ENCODE data around the gene ATP1A2.
A peak's percentile ranks its signal among the peaks of the same experiment; 100 is the strongest.

ATP1A2 gene

DNA sequence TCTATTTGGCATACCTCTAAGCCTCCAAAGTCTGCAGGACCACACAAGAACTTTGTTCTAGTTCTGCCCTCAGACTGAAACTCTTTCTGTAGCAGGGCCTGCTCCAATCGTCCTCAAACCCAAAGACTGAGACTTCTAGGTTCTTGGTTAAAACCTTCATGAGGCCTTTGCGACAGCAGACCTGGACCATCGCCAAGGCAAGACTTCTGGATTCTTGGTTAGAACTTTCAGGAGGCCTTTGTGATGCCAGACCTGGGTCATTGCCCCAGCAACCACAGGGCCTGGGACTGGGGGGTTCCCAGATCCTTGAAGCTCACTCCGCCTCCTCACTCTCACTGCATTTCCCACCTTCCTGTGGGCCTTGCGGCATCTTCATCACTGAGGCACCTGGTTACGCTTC, 35.7 kb downstream of the ATP1A2 start, which contains the start of gene ATP1A4:
TSS of gene ATP1A4 (plus strand) at position 301 of the 400 bp plus-strand sequence. CDS start 438 bp downstream, outside the sequence.
- no peak for DNase-seq

DNA sequence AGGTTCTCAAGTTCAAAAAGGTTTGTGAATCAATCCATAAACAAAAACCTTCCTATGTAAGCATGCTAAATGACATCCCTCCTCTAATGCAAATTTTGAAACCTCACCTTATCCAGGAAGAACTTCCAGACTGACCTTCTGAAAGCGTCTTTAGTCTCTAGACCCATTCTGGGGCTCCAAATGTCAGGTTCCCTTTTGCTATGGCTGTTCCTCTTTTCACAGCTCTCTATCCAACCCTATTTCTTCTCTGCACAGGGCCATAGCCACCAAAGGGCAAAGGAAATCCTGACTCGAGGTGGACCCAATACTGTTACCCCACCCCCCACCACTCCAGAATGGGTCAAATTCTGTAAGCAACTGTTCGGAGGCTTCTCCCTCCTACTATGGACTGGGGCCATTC, 39.2 kb downstream of the ATP1A2 start:
- no peak for DNase-seq

DNA sequence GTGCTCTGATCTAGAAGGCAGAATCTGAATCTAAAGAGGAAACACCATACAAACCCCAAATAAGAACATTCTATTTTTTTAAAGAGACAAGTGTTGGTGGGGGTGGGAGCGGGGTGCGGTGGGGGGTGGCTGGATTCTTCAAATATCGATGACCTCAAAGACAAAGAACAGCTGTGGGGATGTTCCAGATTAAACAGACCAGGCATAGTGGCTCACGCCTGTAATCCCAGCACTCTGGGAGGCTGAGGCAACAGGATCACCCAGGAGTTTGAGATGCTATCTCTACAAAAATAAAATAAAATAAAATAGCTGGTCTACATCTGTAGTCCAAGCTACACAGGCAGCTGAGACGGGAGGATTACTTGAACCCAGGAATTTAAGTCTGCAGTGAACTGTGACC, 40.8 kb downstream of the ATP1A2 start:
- no peak for DNase-seq

DNA sequence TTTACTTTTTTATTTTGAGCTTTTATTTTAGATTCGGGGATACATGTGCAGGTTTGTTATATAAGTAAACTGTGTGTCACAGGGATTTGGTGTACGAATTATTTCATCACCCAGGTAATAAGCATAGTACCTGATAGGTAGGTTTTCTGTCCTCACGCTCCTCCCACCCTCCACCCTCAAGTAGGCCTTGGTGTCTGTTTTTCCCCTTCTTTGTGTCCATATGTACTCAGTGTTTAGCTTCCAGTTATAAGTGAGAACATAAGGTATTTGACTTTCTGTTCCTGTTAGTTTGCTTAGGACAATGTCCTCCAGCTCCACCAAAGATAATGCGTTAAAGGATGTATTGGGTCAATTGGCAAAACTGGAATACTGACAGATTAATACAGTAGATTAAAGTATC, 41.6 kb downstream of the ATP1A2 start:
- no peak for DNase-seq

DNA sequence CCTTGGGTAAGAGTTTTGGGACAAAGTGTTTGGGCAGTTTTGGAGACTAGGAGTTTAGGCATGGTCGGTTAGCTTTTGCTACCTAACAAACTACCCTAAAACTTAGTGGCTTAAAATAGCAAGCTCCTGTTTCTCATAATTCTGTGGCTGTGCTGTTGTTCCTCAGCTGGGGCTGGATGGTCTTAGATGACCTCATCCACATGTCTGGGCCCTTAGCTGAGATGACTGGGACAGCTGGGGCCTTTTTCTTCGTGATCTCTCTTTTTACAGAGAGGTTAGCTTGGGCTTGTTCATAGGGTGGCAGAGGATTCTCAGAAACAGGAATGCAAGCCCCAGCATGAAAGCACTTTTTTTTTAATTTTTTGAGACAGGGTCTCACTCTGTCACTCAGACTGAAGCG, 42.5 kb downstream of the ATP1A2 start:
- no peak for DNase-seq

DNA sequence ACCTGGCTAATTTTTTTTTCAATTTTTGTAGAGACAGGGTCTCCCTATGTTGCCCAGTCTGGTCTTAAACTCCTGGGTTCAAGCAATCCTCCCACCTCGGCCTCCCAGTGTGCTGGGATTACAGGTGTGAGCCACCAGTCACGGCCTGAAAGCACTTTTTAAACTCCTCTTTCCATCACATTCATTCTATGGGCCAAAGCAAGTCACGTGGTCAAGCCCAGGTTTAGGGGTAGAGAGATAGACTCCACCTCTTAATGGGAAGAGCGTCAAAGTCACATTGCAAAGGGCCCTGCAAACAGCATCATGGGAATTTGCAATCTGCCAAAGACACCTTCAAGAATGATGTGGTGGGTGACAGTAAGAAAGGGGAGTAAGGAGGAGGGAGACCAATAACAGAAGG, 43.0 kb downstream of the ATP1A2 start:
- DNase-seq = no peak

DNA sequence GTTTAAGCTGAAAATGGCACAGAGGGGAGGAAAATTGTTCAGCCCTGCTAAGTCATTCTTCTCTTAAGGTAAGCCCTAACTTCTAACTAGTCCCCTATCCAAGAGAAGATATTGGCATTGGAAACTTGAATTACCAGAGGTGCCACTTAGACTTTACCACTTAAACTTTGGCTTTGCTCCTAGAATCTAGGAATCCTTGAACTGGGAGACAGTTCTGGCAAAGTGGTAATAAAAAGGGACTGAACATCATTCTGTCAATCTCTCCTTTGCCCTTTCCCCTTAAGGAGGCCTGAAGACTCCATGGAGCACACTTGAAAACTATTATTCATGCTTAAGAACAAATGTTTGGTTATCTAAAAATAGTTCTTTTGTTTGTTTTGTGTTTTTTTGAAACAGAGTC, 44.3 kb downstream of the ATP1A2 start:
- DNase-seq = no peak

DNA sequence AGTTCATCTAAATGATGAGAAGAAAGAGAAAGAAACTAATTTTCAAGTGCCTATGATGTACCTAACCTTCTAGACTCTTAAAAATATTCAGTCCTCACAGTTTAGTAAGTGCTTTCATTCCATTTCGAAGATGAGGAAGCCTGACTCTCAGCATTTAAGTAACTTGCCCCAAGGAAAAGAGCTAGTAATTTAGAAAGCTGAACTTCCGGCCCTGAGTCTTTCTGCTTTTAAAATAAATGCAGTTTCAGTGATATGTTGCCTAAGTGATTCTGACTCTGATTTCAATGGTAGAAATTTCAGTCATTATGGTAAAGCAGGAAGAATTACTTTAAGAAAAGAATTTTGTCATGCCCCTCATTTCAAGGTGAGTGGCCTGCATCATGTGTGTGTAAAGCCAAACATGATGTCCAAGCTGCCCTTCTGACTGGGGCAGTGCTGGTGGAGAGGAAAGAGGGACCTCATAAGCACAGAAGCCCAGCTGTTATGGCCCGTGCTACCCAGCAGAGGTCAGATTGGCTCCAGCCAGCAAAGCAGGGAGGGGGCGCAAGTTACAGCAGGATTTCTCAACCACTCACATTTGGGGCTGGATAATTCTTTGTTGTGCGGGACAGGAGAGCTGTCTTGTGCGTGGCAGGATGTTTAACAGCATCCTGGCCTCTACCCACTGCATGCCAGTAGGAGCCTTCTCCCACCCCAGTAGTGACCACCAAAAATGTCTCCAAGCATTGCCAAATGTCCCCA, 46.6 kb downstream of the ATP1A2 start:
- DNase-seq = peak; percentile 24

DNA sequence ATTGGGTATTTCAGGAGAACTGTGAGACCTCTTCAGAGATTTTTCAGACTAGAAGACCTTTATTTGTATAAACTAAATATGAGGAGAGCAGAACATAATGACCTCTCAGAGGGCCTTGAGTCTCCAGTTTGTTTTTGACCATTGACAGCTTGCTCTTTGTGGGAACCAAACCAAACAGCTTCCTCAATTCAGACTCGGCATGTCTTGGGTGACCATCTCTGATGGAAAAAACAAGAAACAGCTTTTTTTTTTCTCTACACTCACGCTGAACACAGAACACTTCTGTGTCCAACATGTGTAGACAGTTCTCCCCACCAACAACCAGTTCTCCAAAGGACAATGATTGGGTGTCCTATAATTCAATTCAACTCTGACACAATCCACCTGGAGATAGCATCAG, 47.4 kb downstream of the ATP1A2 start:
- no peak for DNase-seq

DNA sequence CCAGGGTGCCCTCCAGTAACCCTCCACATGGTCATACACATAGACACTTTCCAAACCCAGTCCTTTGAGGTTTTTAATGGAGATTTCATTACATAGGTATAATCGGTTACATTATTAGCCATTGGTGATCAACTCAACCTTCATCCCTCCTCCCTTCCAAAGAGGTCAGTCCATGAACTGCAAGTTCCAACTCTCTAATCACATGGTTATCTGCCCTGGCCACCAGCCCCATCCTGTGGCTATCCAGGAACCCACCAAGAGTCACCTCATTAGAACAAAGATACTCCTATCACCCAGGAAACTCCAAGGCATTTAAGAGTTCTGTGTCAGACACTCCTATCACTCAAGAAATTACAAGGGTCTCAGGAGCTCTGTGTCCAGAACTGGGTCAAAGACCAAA, 48.1 kb downstream of the ATP1A2 start:
- DNase-seq = no peak

DNA sequence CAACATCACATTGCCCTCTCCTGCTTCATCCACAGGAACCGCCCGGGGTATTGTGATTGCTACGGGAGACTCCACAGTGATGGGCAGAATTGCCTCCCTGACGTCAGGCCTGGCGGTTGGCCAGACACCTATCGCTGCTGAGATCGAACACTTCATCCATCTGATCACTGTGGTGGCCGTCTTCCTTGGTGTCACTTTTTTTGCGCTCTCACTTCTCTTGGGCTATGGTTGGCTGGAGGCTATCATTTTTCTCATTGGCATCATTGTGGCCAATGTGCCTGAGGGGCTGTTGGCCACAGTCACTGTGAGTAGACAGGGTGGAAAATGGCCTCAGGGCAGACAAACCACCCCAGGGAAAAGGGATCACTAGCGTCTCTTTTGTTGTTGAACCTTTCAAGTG, 48.6 kb downstream of the ATP1A2 start:
- DNase-seq = no peak

DNA sequence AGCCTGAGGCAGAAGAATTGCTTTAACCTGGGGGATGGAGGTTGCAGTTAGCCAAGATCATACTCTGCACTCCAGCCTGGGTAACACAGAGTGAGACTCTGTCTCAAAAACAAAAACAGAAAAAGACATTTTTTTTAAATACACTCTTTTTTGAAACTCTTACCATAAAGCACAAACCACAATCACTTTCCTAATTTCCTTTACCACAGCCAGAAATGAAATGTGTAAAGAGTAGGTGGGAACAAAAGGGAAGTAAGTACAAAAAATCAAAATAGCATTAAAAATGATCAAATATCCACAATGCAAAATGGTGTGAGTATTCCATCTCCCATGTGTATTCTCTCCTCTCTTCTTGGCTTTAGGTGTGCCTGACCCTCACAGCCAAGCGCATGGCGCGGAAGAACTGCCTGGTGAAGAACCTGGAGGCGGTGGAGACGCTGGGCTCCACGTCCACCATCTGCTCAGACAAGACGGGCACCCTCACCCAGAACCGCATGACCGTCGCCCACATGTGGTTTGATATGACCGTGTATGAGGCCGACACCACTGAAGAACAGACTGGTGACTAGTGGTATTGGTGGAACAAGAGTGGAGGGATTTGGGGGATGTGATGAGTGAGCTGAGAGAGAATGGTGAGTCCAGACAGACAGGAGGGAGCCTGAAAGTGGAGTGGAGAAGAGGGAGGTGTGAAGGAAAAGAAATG, 50.8 kb downstream of the ATP1A2 start:
- DNase-seq = peak; percentile 5

DNA sequence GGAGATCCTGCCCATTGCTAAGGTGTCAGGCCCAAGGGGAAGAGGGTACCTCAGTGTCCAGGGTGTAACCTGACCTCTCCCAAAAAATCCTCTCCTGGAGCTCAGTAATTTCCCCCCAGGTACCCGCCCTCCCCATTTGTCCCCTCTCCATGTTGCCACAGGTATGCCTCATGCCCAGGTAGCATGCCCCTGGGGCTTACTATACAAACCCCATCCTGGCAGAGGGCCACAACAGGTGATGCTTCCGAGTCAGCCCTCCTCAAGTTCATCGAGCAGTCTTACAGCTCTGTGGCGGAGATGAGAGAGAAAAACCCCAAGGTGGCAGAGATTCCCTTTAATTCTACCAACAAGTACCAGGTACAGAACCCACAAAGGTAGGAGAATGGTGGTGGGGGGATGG, 51.5 kb downstream of the ATP1A2 start:
- no peak for DNase-seq

DNA sequence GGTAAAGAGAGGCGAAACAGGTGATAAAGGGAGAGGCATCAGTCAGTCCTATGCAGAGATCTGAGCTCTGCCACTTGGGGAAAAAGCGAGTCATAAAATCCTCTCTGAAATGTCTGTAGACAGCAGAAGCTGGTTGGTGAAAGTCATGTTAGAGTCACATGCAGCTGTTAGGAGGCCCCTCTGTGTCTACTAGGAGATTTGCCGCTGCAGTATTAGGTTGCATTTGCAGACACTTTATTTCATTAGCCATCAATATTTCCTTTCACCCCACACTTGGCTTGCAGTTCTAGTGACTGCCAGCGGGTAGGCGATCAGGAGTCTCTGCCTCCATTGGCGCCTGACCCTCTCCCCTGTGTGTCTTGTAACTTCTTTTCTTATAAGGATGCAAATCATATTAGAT, 52.0 kb downstream of the ATP1A2 start:
- peak; percentile 13 for DNase-seq

DNA sequence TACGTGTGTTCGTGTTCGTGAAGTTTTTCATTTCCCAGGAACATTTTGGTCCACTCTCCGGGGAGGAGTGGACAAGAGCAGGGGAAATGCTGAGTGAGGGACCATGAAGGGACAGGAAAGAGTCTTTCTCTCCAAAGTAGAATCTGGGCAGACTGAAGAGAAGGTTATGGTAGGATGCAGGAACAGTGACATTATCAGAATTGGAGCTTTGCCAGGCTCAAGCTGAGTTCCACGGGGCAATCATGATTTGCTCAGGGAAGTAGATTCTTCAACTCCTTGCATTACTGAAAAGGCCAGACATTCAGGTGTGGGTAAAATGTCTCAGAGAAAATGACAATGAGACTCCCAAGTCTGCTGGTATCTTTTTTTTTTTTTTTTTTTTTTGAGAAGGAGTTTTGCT, 52.5 kb downstream of the ATP1A2 start:
- DNase-seq = no peak

DNA sequence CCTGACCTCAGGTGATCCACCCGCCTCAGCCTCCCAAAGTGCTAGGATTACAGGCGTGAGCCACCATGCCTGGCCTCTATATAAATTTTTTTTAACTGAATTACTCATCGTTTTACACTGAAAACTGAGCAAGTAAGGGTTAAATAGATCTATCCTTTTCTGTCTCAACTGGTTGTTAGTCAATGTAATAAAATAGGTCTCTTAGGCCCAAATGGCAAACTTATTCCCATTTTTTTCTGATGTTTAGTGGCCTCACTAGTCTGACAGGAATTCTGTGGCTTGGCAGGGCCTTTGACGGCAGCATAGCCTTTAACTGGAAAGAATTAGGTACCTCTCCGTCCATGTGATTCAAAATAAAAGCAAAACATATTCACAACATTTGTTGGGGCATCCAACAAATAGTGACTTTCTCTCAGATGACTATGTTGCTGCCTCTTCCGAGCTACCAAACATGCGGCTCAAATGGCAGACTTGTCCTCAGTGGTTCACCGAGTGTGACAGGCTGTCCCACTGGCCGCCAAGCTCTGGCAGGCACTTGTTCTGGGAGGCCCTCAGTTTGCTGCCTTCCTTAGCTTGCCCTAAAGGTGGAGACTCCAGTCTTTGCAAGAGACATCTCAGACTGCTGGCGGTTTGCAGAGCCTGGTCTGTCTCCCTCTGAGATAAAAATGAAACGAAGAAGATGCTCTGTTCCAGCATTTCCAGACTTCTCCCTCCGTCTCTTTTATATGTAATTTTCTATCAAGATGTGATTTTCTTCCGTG, 53.2 kb downstream of the ATP1A2 start:
- no peak for DNase-seq

DNA sequence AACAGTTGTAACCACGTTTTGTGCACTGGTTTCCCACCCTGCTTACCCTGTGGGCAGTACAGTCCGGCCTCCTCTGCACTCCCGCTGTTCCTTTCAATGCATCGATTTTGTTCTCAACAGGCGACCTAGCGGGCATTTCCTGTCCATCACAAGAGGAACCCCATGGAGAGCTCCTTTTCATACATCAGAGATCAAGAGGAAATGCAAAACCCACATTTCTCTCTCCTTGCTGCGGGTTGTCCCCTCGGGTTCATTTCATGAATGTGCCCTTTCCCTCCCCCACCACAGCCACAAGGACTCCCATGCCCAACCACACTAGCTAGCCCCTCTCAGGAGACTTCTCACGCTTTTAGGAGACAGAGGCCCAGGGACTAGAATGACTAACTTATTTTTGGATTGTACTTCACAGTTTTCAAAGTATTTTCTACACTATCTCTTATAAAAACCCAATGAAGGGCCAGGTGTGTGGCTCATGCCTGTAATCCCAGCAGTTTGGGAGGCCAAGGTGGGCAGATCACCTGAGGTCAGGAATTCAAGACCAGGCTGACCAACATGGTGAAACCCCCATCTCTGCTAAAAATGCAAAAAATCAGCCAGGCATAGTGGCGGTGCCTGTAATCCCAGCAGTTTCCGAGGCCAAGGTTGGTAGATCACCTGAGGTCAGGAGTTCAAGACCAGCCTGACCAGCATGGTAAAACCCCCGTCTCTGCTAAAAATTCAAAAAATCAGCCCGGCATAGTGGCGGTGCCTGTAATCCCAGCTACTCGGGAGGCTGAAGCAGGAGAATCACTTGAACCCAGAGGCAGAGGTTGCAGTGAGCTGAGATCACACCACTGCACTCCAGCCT, 54.2 kb downstream of the ATP1A2 start:
- peak; percentile 32 for DNase-seq

DNA sequence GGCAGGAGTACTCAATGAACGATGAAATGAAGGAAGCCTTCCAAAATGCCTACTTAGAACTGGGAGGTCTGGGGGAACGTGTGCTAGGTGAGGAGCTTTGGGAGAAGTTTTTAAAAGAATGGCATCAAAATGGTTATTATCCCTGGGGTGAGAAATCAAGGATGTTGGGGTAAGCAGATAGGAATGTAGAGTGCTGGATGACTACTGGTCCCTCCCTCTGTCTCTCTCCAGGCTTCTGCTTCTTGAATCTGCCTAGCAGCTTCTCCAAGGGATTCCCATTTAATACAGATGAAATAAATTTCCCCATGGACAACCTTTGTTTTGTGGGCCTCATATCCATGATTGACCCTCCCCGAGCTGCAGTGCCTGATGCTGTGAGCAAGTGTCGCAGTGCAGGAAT, 55.8 kb downstream of the ATP1A2 start:
- DNase-seq = no peak

DNA sequence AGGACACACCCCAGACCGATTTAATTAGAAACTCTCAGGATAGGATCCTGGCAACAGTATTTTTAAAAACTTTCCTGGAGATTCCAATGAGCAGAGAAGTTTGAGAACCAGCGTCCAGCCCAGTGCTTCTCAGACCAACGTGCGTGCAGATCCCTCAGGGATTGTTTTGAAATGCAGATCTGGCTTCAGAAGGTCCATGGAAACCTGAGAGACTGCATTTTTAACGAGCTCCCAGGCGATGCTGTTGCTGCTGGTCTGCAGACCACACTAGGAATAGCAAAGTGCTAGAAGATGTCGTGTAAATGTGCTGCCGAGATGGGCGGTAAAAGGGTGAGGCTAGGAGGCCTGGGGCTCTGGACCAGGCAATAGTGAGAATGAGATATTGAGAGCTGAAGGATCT, 56.4 kb downstream of the ATP1A2 start:
- DNase-seq = no peak

DNA sequence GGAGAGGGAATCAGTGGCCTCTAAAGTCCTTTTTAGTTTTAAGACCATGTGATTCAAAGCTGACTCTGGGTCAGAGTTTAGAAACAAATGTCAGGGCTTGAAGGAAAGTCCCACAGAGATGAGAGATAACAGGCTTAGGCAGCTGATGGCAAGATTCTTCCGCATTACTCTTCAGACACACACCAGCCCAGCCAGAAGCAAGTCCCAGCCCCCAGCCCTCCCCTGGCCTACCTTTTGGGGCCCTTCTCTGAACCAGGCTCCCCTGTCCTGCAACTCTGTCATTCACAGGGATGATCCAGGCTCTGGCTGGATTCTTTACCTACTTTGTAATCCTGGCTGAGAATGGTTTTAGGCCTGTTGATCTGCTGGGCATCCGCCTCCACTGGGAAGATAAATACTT, 61.7 kb downstream of the ATP1A2 start:
- no peak for DNase-seq

DNA sequence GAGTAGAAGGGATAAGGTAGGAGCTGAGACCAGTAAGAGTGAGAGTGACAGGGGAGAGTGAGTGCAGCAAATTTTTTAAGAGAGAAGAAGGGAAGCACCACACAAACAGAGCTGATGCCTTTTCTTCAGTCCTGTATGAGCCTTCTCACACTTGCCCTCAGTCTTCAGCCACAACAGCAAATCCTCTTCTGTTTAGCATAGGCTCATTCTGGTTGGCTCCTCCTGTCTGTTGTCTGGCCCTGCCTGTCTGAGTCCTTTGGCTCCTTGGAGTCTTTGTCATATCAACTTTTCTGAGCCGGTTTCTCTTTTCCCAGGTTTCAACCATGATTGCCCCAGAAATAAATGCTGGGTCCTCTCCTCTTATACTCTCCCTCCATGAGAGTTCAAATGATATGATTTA, 62.1 kb downstream of the ATP1A2 start:
- no peak for DNase-seq

DNA sequence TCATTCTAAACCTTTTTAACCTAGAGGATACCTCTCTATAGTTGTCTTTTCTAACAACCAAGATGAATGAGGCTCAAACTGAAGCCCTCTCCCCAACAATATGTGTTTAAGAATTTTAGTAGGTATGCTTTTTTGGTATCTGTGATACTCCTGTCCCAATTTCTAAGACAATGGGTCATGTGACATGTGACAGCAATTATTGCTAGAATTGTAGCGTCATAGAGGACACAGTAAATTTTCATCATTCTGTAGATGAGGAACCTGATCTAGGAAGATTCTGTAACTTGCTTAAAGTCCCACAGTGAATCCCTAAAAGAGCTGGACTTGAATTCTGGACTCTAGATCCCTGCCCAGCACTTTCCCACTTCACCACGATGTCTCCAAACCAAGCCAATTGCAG, 63.2 kb downstream of the ATP1A2 start:
- DNase-seq = no peak

DNA sequence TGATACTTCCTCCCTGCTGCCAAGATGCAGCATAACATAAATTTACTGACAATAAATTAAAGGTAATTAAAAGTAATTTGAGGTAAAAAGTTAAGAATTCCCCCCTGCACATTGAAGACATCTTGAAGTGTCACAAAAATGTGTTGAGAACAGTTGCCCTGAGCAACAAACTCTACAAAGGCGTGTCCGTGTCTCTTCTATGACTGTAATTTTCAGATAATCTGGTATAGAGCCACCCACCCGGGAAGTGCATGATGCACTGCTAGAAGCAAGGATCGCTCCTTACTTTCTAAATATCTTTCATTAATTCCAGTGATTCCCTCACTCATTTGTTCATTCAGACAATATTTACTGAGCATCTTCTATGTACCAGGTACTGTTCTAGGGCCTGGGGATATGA, 63.8 kb downstream of the ATP1A2 start:
- DNase-seq = no peak
